Psoas muscle (tissue), 8 donors: Measurements from ENCODE around the gene ABLIM1. TPM values are rescaled to one million over a fixed set of nuclear protein-coding genes. Genes with fewer than 3 reads are reported as not detected.

Experiments
- ATAC-seq, 4 donors: fragments of 200-7000 bp; cut with Tn5 transposase; one replicate each; pipeline ENCODE4 v1.9.1; 2020; ENCODE audit warnings: moderate library complexity in 3 of 4, mild to moderate bottlenecking in 2 of 4
- DNase-seq, 2 donors: peaks; one replicate each; pipeline ENCODE4 v3.0.0-alpha.2; 2020
- H3K27ac ChIP-seq: fragments of 200-600 bp; one replicate; pipeline ENCODE4 v1.8.0; 2022
- H3K27me3 ChIP-seq, 3 donors: fragments of 200-600 bp in 1 of 3; one replicate each; pipeline versions ENCODE4 v1.6.1 to v1.8.0; 2013 to 2022; ENCODE audit warnings: low read length in 2 of 3, mild to moderate bottlenecking in 2 of 3, moderate library complexity in 1 of 3; ENCODE audit not compliant: insufficient read depth in 3 of 3
- H3K36me3 ChIP-seq, 2 donors: fragments of 200-600 bp in 1 of 2; one replicate each; pipeline versions ENCODE4 v1.6.1 to v1.8.0; 2013 to 2022; ENCODE audit warnings: low read depth in 1 of 2, mild to moderate bottlenecking in 1 of 2, moderate library complexity in 1 of 2; ENCODE audit not compliant: insufficient read depth in 1 of 2
- H3K4me1 ChIP-seq: fragments of 200-600 bp; one replicate; pipeline ENCODE4 v1.8.0; 2022
- H3K4me3 ChIP-seq: fragments of 200-600 bp; one replicate; pipeline ENCODE4 v1.8.0; 2022; ENCODE audit warnings: mild to moderate bottlenecking
- H3K9me3 ChIP-seq: fragments of 200-600 bp; one replicate; pipeline ENCODE4 v1.8.0; 2022
- CTCF ChIP-seq: fragments of 200-600 bp; IDR thresholded peaks from one replicate; pipeline ENCODE4 v1.8.0; 2022; ENCODE audit warnings: antibody characterized with exemption
- WGBS, 3 donors: extraction: QIAGEN DNeasy Blood & Tissue Kit; methylation state at CpG; one replicate each; pipeline versions ENCODE4 v1.1.6 to v1.1.7; 2013; 5-methylcytosine and 5-hydroxymethylcytosine counted together
- intact Hi-C, 2 donors: fragments of 100-400 bp; cut with DNase I; formaldehyde crosslinking; loops; one replicate each; pipeline versions ENCODE4 v1.11.0 to v1.14.2; 2022
- polyA plus RNA-seq, 3 donors: library from polyadenylated mRNA; stranded (reverse); fragments of 200-250 nt; gene quantifications; one replicate each; pipeline ENCODE4 v1.2.3, GENCODE V29; 2013
- total RNA-seq, 4 donors: library from RNA; stranded (reverse); fragmentation: NEBNext Ultra II Directional in 2 of 4; extraction: Animal tissue kit (Norgen Biotek cat#: 25700) in 2 of 4; gene quantifications; one replicate each; pipeline versions ENCODE4 v1.2.1 to v1.2.4, GENCODE V29; 2021 to 2023
- donor health status: healthy with polysubstance abuse.
- donor health status: DM: no; HTN: no; CAD: no; lungs with moderate emphysema.
- donor health status: Bipolar disorder and iron deficiency.
- donor health status: healthy.
- donor health status: DM: yes; HTN: yes; CAD: no.
- donor health status: DM: no; HTN: no; CAD: no.
- donor health status: DM: no; HTN: no; CAD: no.
- donor health status: DM: yes; HTN: yes; CAD: no.

Gene ABLIM1
- total and polyA plus RNA-seq, 7 donors = 15.4 to 183 (median 21.8) TPM

GRCh38 chr10:114534571-114534981 is 123.5 kb downstream of the ABLIM1 start:
- intact Hi-C loops = no loop called here
- Histone ChIP-seq H3K4me1 (no peaks in the 10 kb centered on the region), H3K36me3 (no peaks in the 10 kb centered on the region), H3K27me3 (no peaks in the 10 kb centered on the region), H3K27ac (no peak overlapping the region), H3K4me3 (no peak overlapping the region), H3K9me3 (no peaks in the 10 kb centered on the region)
- no peak for TF ChIP-seq CTCF
- DNase-seq = no peak
- ATAC-seq = no peak
- WGBS, 3 donors = 90 to 95% (median 93%) methylated on average over 6 of the region's 6 CpGs

GRCh38 chr10:114532226-114532625 is 125.8 kb downstream of the ABLIM1 start:
- no peaks in the 10 kb centered on the region for H3K27me3 ChIP-seq
- WGBS, 3 donors = 65 to 68% (median 65%) methylated on average over 5 of the region's 5 CpGs
- no peak for DNase-seq
- H3K27ac ChIP-seq = no peak overlapping the region
- no peaks in the 10 kb centered on the region for H3K9me3 ChIP-seq
- no peak overlapping the region for H3K4me3 ChIP-seq
- no peak for TF ChIP-seq CTCF
- peaks cover 2% of the 10 kb centered on the region for H3K4me1 ChIP-seq
- H3K36me3 ChIP-seq = no peaks in the 10 kb centered on the region
- no peak for ATAC-seq
- intact Hi-C loops = no loop called here

DNA sequence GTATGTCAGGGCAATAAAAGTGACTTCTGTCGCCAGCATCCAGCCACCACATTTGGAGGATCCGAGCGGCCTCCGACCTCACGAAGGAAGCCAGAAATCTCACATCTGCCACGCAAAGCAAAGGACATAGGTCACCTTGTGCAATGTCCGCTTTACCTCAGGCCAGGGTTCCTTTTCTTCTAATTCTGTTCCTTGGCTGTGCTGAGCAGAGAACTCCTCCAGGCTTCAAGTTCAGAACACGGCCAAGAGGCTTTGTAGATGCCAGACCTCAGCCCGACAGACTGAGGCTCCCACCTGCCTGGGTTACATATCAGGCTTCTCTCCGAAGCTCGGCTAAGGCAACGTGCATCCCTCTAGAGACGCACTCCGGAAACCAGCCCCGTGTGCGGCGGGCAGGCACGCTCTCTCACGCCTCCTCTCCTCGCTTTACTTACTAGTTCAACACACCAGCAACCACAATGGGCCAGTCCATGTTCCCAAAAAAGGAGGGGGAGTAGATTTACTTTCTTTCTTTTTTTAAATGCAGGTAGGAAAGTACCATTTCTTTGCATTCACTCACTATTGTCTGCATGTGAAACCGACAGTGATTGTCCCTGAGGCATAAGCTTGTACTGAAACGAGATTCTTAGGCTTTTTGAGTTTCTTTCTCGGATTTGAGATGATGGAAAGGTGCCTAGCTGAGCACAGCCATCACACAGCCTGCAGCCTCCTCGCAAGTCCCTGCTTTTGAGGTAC is 131.4 kb downstream of the ABLIM1 start:
- DNase-seq (peak; percentile 73 to 88), ATAC-seq (peak; percentile 65 to 90 (median 84))
- 4 to 17% (median 6%) methylated on average over 24 of the region's 24 CpGs for WGBS, 3 donors
- H3K9me3 ChIP-seq = no peaks in the 10 kb centered on the region
- peaks cover 10% of the 10 kb centered on the region for H3K4me1 ChIP-seq
- intact Hi-C loops = no loop called here
- no peaks in the 10 kb centered on the region for H3K36me3 ChIP-seq
- peak overlapping the region; percentile 63 for H3K27ac ChIP-seq
- TF ChIP-seq CTCF = no peak
- H3K27me3 ChIP-seq = no peaks in the 10 kb centered on the region
- H3K4me3 ChIP-seq = peak overlapping the region; percentile 54

DNA sequence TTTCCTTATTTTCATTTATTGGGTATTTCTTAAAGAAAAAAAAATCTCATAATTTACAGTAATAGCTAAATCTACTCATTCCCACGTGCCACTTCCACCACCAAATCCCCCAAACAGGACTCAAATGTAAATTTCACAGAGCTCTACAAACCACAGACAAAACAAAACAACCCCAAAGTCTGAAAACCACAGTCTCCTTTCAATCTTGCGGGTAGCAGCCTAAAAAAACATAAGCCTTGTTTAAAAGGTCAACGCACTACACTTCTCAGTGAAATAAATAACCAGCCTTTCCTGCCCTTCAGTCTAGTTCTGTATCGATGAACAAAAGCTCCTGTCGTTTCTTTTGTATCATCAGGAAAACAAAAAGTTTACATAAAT is 132.0 kb downstream of the ABLIM1 start:
- Histone ChIP-seq H3K27ac (peak overlapping the region; percentile 63), H3K27me3 (no peaks in the 10 kb centered on the region), H3K36me3 (no peaks in the 10 kb centered on the region), H3K4me3 (peak overlapping the region; percentile 54), H3K9me3 (no peaks in the 10 kb centered on the region), H3K4me1 (peaks cover 10% of the 10 kb centered on the region)
- TF ChIP-seq CTCF = no peak
- ATAC-seq = peak in 1 of 4 donors; percentile 18
- intact Hi-C loops = no loop called here
- DNase-seq = no peak
- WGBS, 3 donors = 20 to 34% (median 26%) methylated on average over 5 of the region's 5 CpGs
